22Rv1 (cell line): ENCODE results near the gene MAN2A2.

Experiments used
- CTCF ChIP-seq: fragments of 450-650 bp; IDR thresholded peaks from 2 replicates; pipeline ENCODE4 v1.5.1; 2017; ENCODE audit warnings: mild to moderate bottlenecking
- ZFX ChIP-seq: fragments of 450-650 bp; IDR thresholded peaks from 2 replicates; pipeline ENCODE4 v1.6.1; 2017; ENCODE audit warnings: antibody characterized with exemption, borderline replicate concordance

GRCh38 chr15:90941038-90941437 is 37.9 kb downstream of the MAN2A2 start:
- no peak for TF ChIP-seq CTCF
- no peak for TF ChIP-seq ZFX
